Aorta (tissue), 5 donors: ENCODE results near the gene PVALB. TPM values are rescaled to one million over a fixed set of nuclear protein-coding genes. Genes with fewer than 3 reads are reported as not detected.

Experiments
- ATAC-seq: fragments of 200-7000 bp; cut with Tn5 transposase; one replicate; pipeline ENCODE4 v1.9.1; 2022; ENCODE audit warnings: moderate library complexity; ENCODE audit not compliant: low FRiP score
- DNase-seq, 2 donors: peaks; one replicate each; pipeline ENCODE4 v3.0.0-alpha.2; 2020
- H3K27ac ChIP-seq, 2 donors: one replicate each; pipeline ENCODE4 v1.5.1; 2013; ENCODE audit warnings: low read length in 2 of 2, mild to moderate bottlenecking in 2 of 2, moderate library complexity in 2 of 2, control low read depth in 1 of 2, inconsistent platforms in 1 of 2, low read depth in 1 of 2
- H3K27me3 ChIP-seq, 2 donors: one replicate each; pipeline ENCODE4 v1.6.1; 2013; ENCODE audit warnings: control low read depth in 1 of 2, low read length in 1 of 2, mild to moderate bottlenecking in 1 of 2, moderate library complexity in 1 of 2; ENCODE audit not compliant: insufficient read depth in 2 of 2, control insufficient read depth in 1 of 2
- H3K36me3 ChIP-seq, 2 donors: one replicate each; pipeline ENCODE4 v1.6.1; 2013; ENCODE audit warnings: control low read depth in 1 of 2, low read length in 1 of 2, mild to moderate bottlenecking in 1 of 2; ENCODE audit not compliant: insufficient read depth in 2 of 2, control insufficient read depth in 1 of 2
- H3K4me1 ChIP-seq, 2 donors: one replicate each; pipeline ENCODE4 v1.6.1; 2013; ENCODE audit warnings: low read length in 2 of 2, control low read depth in 1 of 2, mild to moderate bottlenecking in 1 of 2, moderate library complexity in 1 of 2; ENCODE audit not compliant: insufficient read depth in 2 of 2, control insufficient read depth in 1 of 2
- H3K4me3 ChIP-seq, 2 donors: one replicate each; pipeline ENCODE4 v1.5.1; 2013; ENCODE audit warnings: low read length in 2 of 2, control low read depth in 1 of 2, mild to moderate bottlenecking in 1 of 2
- H3K9me3 ChIP-seq: one replicate; pipeline ENCODE4 v1.6.1; 2013; ENCODE audit warnings: mild to moderate bottlenecking, low read length; ENCODE audit not compliant: control insufficient read depth
- WGBS, 2 donors: extraction: QIAGEN DNeasy Blood & Tissue Kit; methylation state at CpG; one replicate each; pipeline ENCODE4 v1.1.7; 2013; 5-methylcytosine and 5-hydroxymethylcytosine counted together
- intact Hi-C, 2 donors: fragments of 100-400 bp; cut with DNase I; formaldehyde crosslinking; loops; one replicate each; pipeline versions ENCODE4 v1.14.2 to v1.15.0; 2022
- polyA plus RNA-seq, 2 donors: library from polyadenylated mRNA; stranded (reverse); fragments of 200-250 nt; gene quantifications; one replicate each; pipeline ENCODE4 v1.2.3, GENCODE V29; 2013
- total RNA-seq, 2 donors: library from RNA; stranded (reverse); fragmentation: NEBNext Ultra II Directional; extraction: Animal tissue kit (Norgen Biotek cat#: 25700); gene quantifications; one replicate each; pipeline ENCODE4 v1.2.1, GENCODE V29; 2021
- donor health status: healthy with polysubstance abuse.
- donor health status: Bipolar disorder and iron deficiency.
- donor health status: DM: no; HTN: no; CAD: no.
- donor health status: DM: no; HTN: no; CAD: no.
- donor health status: DM: yes; HTN: yes; CAD: no.

PVALB gene
- total and polyA plus RNA-seq, 4 donors = not detected

DNA sequence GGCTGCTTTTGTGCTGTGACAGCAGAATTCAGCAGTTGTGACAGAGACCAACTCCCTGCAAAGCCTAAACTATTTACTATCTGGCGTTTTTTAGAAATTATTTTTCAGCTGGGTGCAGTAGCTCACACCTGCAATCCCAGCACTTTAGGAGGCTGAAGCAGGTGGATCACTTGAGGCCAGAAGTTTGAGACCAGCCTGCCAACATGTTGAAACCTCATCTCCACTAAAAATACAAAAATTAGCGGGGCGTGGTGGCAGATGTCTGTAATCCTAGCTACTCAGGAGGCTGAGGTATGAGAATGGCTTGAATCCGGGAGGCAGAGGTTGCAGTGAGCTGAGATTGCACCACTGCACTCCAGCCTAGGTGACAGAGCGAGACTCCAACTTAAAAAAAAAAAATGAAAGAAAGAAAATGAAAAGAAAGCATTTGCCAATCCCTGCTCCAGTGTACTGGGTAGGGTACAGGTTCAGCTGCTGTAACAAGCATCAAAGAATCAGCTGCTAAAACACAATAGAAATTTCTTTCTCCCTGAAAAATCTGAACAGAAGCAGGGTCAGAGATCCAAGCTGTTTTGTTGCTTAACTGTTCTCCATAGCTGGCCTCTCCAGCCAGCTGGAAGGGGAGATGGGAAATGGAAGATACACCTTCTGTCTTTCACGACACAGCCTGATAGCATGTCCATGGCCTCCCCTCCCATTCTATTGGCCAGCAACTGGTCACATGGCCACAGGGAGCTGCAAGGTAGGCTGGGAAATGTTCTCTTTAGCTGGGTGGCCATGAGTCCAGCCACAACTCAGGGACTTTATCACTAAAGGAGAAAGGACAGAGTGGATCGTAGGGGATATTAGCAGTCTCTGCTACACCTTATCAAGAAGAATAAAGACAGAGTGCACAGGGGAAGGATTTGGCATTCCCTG, 35.5 kb upstream of the PVALB start:
- Histone ChIP-seq H3K36me3 (no peaks in the 10 kb centered on the region), H3K9me3 (no peaks in the 10 kb centered on the region), H3K4me1 (no peaks in the 10 kb centered on the region), H3K27me3 (no peaks in the 10 kb centered on the region), H3K4me3 (no peak overlapping the region), H3K27ac (no peak overlapping the region)
- intact Hi-C loops = no loop called here
- no peak for ATAC-seq
- 88 to 90% methylated on average over 7 of the region's 7 CpGs for WGBS, 2 donors
- DNase-seq = no peak

DNA sequence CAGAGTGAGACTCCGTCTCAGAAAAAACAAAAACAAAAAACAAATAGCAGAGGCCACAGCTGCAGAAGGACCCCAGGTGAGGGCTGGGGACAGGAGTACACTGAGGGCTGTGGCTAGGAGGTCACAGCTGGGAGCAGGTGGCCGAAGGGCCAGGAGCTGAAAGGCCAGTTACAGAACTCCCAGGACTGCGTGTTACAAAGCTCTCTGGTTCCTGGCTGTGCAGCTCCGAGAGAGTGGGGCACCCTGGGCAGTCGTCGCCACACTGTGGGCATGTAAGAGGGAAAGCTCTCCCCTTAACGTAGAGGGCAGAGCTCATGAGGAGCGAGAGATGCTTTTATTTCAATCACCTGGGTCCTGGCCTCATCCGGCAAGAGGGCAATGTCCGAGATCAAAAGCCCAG, 33.8 kb upstream of the PVALB start:
- Histone ChIP-seq H3K4me1 (no peaks in the 10 kb centered on the region), H3K4me3 (no peak overlapping the region), H3K27ac (no peak overlapping the region), H3K27me3 (no peaks in the 10 kb centered on the region), H3K36me3 (no peaks in the 10 kb centered on the region), H3K9me3 (no peaks in the 10 kb centered on the region)
- 73 to 76% methylated on average over 10 of the region's 10 CpGs for whole genome bisulfite sequencing, 2 donors
- no peak for DNase-seq
- intact Hi-C loops = no loop called here
- ATAC-seq = no peak

DNA sequence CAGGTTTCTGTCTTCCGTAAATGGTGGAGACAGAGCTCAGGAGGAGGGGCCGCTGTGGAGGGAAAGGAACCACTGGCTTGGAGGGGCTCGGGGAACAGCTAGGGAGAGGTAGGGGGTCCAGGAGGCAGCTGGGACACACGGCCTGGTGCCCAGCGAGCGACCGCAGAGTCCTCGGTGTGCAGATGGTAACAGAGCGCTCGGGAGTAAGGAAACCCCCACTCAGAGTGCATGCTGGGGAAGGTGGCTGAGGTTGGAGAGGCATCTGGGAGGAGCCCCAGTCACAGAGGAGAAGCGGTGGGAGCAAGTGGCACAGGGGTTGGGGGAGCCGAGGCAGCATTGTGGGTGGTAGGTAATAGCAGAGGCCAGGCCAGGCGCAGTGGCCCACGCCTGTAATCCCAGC, 33.2 kb upstream of the PVALB start:
- Histone ChIP-seq H3K4me1 (no peaks in the 10 kb centered on the region), H3K9me3 (no peaks in the 10 kb centered on the region), H3K27ac (no peak overlapping the region), H3K27me3 (no peaks in the 10 kb centered on the region), H3K4me3 (no peak overlapping the region), H3K36me3 (no peaks in the 10 kb centered on the region)
- ATAC-seq (no peak), DNase-seq (no peak)
- intact Hi-C loops = no loop called here
- 72 to 74% methylated on average over 14 of the region's 14 CpGs for WGBS, 2 donors

GRCh38 chr22:36846949-36847348, 30.1 kb upstream of the PVALB start:
- 31 to 38% methylated on average over 6 of the region's 6 CpGs for WGBS, 2 donors
- no peak overlapping the region for H3K27ac ChIP-seq
- no peak for DNase-seq
- no peaks in the 10 kb centered on the region for H3K9me3 ChIP-seq
- no peaks in the 10 kb centered on the region for H3K4me1 ChIP-seq
- intact Hi-C loops = no loop called here
- no peak for ATAC-seq
- H3K27me3 ChIP-seq = no peaks in the 10 kb centered on the region
- no peak overlapping the region for H3K4me3 ChIP-seq
- H3K36me3 ChIP-seq = no peaks in the 10 kb centered on the region

- no peaks in the 10 kb centered on the region for H3K36me3 ChIP-seq
- 64 to 71% methylated on average over 5 of the region's 5 CpGs for WGBS, 2 donors
- H3K27ac ChIP-seq = no peak overlapping the region
- H3K4me3 ChIP-seq = no peak overlapping the region
- ATAC-seq (no peak), DNase-seq (no peak)
- no peaks in the 10 kb centered on the region for H3K9me3 ChIP-seq
- H3K4me1 ChIP-seq = no peaks in the 10 kb centered on the region
- intact Hi-C loops = no loop called here
- no peaks in the 10 kb centered on the region for H3K27me3 ChIP-seq
Measured at GRCh38 chr22:36846271-36846670, 29.4 kb upstream of the PVALB start.

GRCh38 chr22:36840106-36840505, 23.3 kb upstream of the PVALB start:
- Histone ChIP-seq H3K4me3 (no peak overlapping the region), H3K4me1 (no peaks in the 10 kb centered on the region), H3K27ac (no peak overlapping the region), H3K27me3 (peaks cover 0 to 3% of the 10 kb centered on the region in 2 donors), H3K9me3 (peaks cover 3% of the 10 kb centered on the region), H3K36me3 (no peaks in the 10 kb centered on the region)
- intact Hi-C loops = no loop called here
- no peak for DNase-seq
- ATAC-seq = no peak
- 66 to 74% methylated on average over 8 of the region's 8 CpGs for WGBS, 2 donors

GRCh38 chr22:36839356-36840073, 22.7 kb upstream of the PVALB start:
- Histone ChIP-seq H3K4me3 (no peak overlapping the region), H3K9me3 (peaks cover 3% of the 10 kb centered on the region), H3K27ac (no peak overlapping the region), H3K4me1 (no peaks in the 10 kb centered on the region), H3K27me3 (peaks cover 0 to 3% of the 10 kb centered on the region in 2 donors), H3K36me3 (no peaks in the 10 kb centered on the region)
- ATAC-seq = no peak
- no peak for DNase-seq
- intact Hi-C loops = no loop called here
- 77 to 81% methylated on average over 10 of the region's 10 CpGs for WGBS, 2 donors

GRCh38 chr22:36838119-36839030, 21.5 kb upstream of the PVALB start:
- no peak overlapping the region for H3K4me3 ChIP-seq
- intact Hi-C loops = no loop called here
- no peak for DNase-seq
- H3K27ac ChIP-seq = no peak overlapping the region
- no peaks in the 10 kb centered on the region for H3K4me1 ChIP-seq
- peaks cover 0 to 3% of the 10 kb centered on the region in 2 donors for H3K27me3 ChIP-seq
- H3K36me3 ChIP-seq = no peaks in the 10 kb centered on the region
- 74 to 81% methylated on average over 10 of the region's 10 CpGs for WGBS, 2 donors
- ATAC-seq = no peak
- H3K9me3 ChIP-seq = peaks cover 3% of the 10 kb centered on the region
